HG03575 (cell line): ENCODE measurements around the gene TMEM134.
A peak's percentile ranks its signal among the peaks of the same experiment; 100 is the strongest.
"Not testable (repeated sequence)": the region's sequence is repeated elsewhere in the genome, so short reads cannot be mapped to it uniquely, and the experiment has no call there.

Source experiments
- ATAC-seq: cut with Tn5 transposase; IDR thresholded peaks from one replicate; pipeline ENCODE4 v1.9.1; 2021; ENCODE audit not compliant: unreplicated experiment, insufficient number of reproducible peaks, low FRiP score; ENCODE audit errors: extremely low read depth

TMEM134 gene

GRCh38 chr11:67468759-67469507, at the start of gene TMEM134:
TMEM134 (minus strand) TSS chr11:67469251; CDS start chr11:67469192, 59 bp downstream.
- ATAC-seq, result no peak

- ATAC-seq, result no peak
Measured at GRCh38 chr11:67517784-67518552, 48.9 kb upstream of the TMEM134 start.

GRCh38 chr11:67516806-67517205, 47.8 kb upstream of the TMEM134 start:
- ATAC-seq, result no peak

- ATAC-seq, result no peak
Measured at GRCh38 chr11:67514116-67514515, 45.1 kb upstream of the TMEM134 start.

- not testable (repeated sequence) for ATAC-seq
Measured at GRCh38 chr11:67511558-67511957, 42.5 kb upstream of the TMEM134 start.

GRCh38 chr11:67510023-67510345, 40.9 kb upstream of the TMEM134 start:
- no peak for ATAC-seq

- ATAC-seq, result peak; percentile 13
Measured at GRCh38 chr11:67508486-67509121, 39.6 kb upstream of the TMEM134 start.

- peak; percentile 40 for ATAC-seq
Measured at GRCh38 chr11:67507864-67508485, 38.9 kb upstream of the TMEM134 start, which contains the start of gene CDK2AP2. CDK2AP2 (minus strand) TSS chr11:67508162; CDS start chr11:67508082, 80 bp downstream.

- no peak for ATAC-seq
Measured at GRCh38 chr11:67507242-67507863, 38.3 kb upstream of the TMEM134 start.

- ATAC-seq, result no peak
Measured at GRCh38 chr11:67506426-67507051, 37.5 kb upstream of the TMEM134 start.

GRCh38 chr11:67505605-67506396, 36.8 kb upstream of the TMEM134 start:
- ATAC-seq, result no peak

GRCh38 chr11:67504950-67505581, 36.0 kb upstream of the TMEM134 start, which contains the start of gene PITPNM1:
PITPNM1 (minus strand) TSS chr11:67505363; CDS start chr11:67504180, 1,183 bp downstream.
- ATAC-seq, result no peak

GRCh38 chr11:67504005-67504949, 35.2 kb upstream of the TMEM134 start:
- ATAC-seq, result no peak

- ATAC-seq, result no peak
Measured at GRCh38 chr11:67503119-67504004, 34.3 kb upstream of the TMEM134 start.

GRCh38 chr11:67502328-67502979, 33.4 kb upstream of the TMEM134 start:
- no peak for ATAC-seq
